ENCODE data around the gene CD276. TPM values are rescaled to one million over a fixed set of nuclear protein-coding genes. Genes with fewer than 3 reads are reported as not detected.

CD276 gene
- total RNA-seq, 1 experiment from 2014 or later, result 75.4 TPM

GRCh38 chr15:73682600-73683090 is 1.5 kb upstream of the CD276 start:
- intact Hi-C loops (cut with micrococcal nuclease), result loop anchor here (1.0 kb wide), 1 partner anchor 46 kb away; no protein-coding TSS in a partner anchor
- ChIA-PET RAD21 (ENCODE audit: low non-redundant PET in 1 of 2, low total read pairs in 2 of 2, uncharacterized antibody in 2 of 2, unreplicated experiment in 2 of 2) (no interaction called here), POLR2A (interaction anchor here (1.0 kb wide), 1 partner anchor 49 kb away, joined by 3 read pairs; no protein-coding TSS in a partner anchor), CTCF (interaction anchor here (1.2 kb wide), 1 partner anchor 122 kb away, joined by 5 read pairs; no protein-coding TSS in a partner anchor)
- TF ChIP-seq JUND (IDR thresholded peaks at IDR 0.05) (no peak), POLR2A (IDR thresholded peaks at IDR 0.05; ENCODE audit: borderline replicate concordance, extremely low read depth, insufficient read depth, insufficient read length) (no peak), ZBTB33 (IDR thresholded peaks at IDR 0.05; ENCODE audit: extremely low read depth, insufficient replicate concordance, low read length) (no peak), SRF (IDR thresholded peaks at IDR 0.05; ENCODE audit: low read depth) (no peak), POLR2AphosphoS5 (IDR thresholded peaks at IDR 0.05; ENCODE audit: low read depth, low read length) (no peak), SIN3A (IDR thresholded peaks at IDR 0.05; ENCODE audit: low read depth) (no peak), CEBPB (IDR thresholded peaks at IDR 0.05; ENCODE audit: low read depth) (no peak), SP1 (IDR thresholded peaks at IDR 0.05; ENCODE audit: low read depth) (no peak), EGR1 (IDR thresholded peaks at IDR 0.05; ENCODE audit: low read depth) (no peak), EZH2phosphoT487 (IDR thresholded peaks at IDR 0.05; ENCODE audit: borderline replicate concordance) (no peak), YY1 (IDR thresholded peaks at IDR 0.05; ENCODE audit: extremely low read depth, insufficient replicate concordance, low read depth, low read length) (no peak), CTCF (IDR thresholded peaks at IDR 0.05 in 2 of 3, conservative IDR thresholded peaks at IDR 0.05 in 1 of 3; ENCODE audit: borderline replicate concordance in 1 of 3, insufficient read depth in 1 of 3, low read depth in 2 of 3, low read length in 2 of 3) (no peak), EZH2 (IDR thresholded peaks at IDR 0.05) (no peak)
- no peak overlapping the region for H3K4me2 ChIP-seq (ENCODE audit: low read length)
- no peaks in the 10 kb centered on the region for H3K9me3 ChIP-seq (ENCODE audit: control insufficient read depth in 1 of 2, insufficient read depth in 1 of 2, low read depth in 1 of 2, low read length in 2 of 2)
- no peaks in the 10 kb centered on the region for H3K36me3 ChIP-seq (ENCODE audit: control insufficient read depth in 1 of 2, insufficient read depth in 2 of 2, low read length in 2 of 2)
- H3K4me1 ChIP-seq (ENCODE audit: control insufficient read depth in 1 of 2, insufficient read depth in 2 of 2, low read length in 2 of 2), result peaks cover 21 to 43% of the 10 kb centered on the region in 2 experiments
- H3K4me3 ChIP-seq (replicated peaks in 1 of 2; ENCODE audit: low read depth in 1 of 2, low read length in 2 of 2), result no peak overlapping the region
- no peak overlapping the region for H3K27ac ChIP-seq (ENCODE audit: low read depth, low read length)
- BruUV-seq (replicated peaks), result no TSS peak
- H3K9ac ChIP-seq (ENCODE audit: low read length), result no peak overlapping the region
- no peak overlapping the region for H2AFZ ChIP-seq (ENCODE audit: low read depth, low read length, poor library complexity, severe bottlenecking)
- H3K9me2 ChIP-seq (ENCODE audit: insufficient read depth), result no peaks in the 10 kb centered on the region
- ATAC-seq, result no peak
- H3K27me3 ChIP-seq (ENCODE audit: insufficient read depth, low read length), result no peaks in the 10 kb centered on the region
- H4K20me1 ChIP-seq (ENCODE audit: insufficient read depth), result no peaks in the 10 kb centered on the region
- H3K79me2 ChIP-seq (ENCODE audit: insufficient read depth, low read length), result peaks cover 31% of the 10 kb centered on the region
- no peak for DNase-seq (ENCODE audit: low read depth, low spot score)

Data from HCT116 (cell line).